ENCODE measurements around the gene FOLR1.
"Not testable (repeated sequence)": the region's sequence is repeated elsewhere in the genome, so short reads cannot be mapped to it uniquely, and the experiment has no call there.

FOLR1 gene

GRCh38 chr11:72191961-72192381 is at the start of gene FOLR1:
FOLR1 (plus strand) TSS chr11:72192140; CDS start chr11:72192174, 34 bp downstream.
- DNase-seq: no peak

GRCh38 chr11:72142543-72142942 is 49.4 kb upstream of the FOLR1 start:
- not testable (repeated sequence) for DNase-seq

GRCh38 chr11:72144807-72145565 is 47.0 kb upstream of the FOLR1 start:
- no peak for DNase-seq

- no peak for DNase-seq
These were observed 45.3 kb upstream of the FOLR1 start for GRCh38 chr11:72146625-72147024.

- DNase-seq: no peak
These were observed 41.1 kb upstream of the FOLR1 start for GRCh38 chr11:72150882-72151281.

GRCh38 chr11:72153874-72154273 is 38.1 kb upstream of the FOLR1 start:
- DNase-seq: not testable (repeated sequence)

GRCh38 chr11:72154816-72155215 is 37.1 kb upstream of the FOLR1 start:
- no peak for DNase-seq

GRCh38 chr11:72155751-72156150 is 36.2 kb upstream of the FOLR1 start:
- DNase-seq: no peak

GRCh38 chr11:72157131-72157530 is 34.8 kb upstream of the FOLR1 start:
- DNase-seq: no peak

- no peak for DNase-seq
These were observed 31.6 kb upstream of the FOLR1 start for GRCh38 chr11:72160319-72160718.

- DNase-seq: no peak
These were observed 28.9 kb upstream of the FOLR1 start for GRCh38 chr11:72162891-72163492.

- DNase-seq: not testable (repeated sequence)
These were observed 27.8 kb upstream of the FOLR1 start for GRCh38 chr11:72164187-72164586.

- DNase-seq: not testable (repeated sequence)
These were observed 22.8 kb upstream of the FOLR1 start for GRCh38 chr11:72169046-72169555.

GRCh38 chr11:72169754-72170153 is 22.2 kb upstream of the FOLR1 start:
- not testable (repeated sequence) for DNase-seq

GRCh38 chr11:72172043-72172442 is 19.9 kb upstream of the FOLR1 start:
- DNase-seq: not testable (repeated sequence)

- no peak for DNase-seq
These were observed 18.6 kb upstream of the FOLR1 start for GRCh38 chr11:72173291-72173690.

GRCh38 chr11:72174302-72175070 is 17.5 kb upstream of the FOLR1 start:
- DNase-seq: no peak

- DNase-seq: no peak
These were observed 14.3 kb upstream of the FOLR1 start for GRCh38 chr11:72177656-72178055.

GRCh38 chr11:72179049-72179803 is 12.7 kb upstream of the FOLR1 start:
- DNase-seq: no peak

- DNase-seq: no peak
These were observed 12.0 kb upstream of the FOLR1 start for GRCh38 chr11:72179804-72180396.

GRCh38 chr11:72180892-72181552 is 10.9 kb upstream of the FOLR1 start:
- DNase-seq: not testable (repeated sequence)

- DNase-seq: not testable (repeated sequence)
These were observed 10.4 kb upstream of the FOLR1 start for GRCh38 chr11:72181553-72181958.

Data from stimulated activated CD4-positive, alpha-beta T cell treated with anti-CD3 and anti-CD28 coated beads, Interleukin-4, amount 100 ng/mL, for 24 hours (primary cell).